Neural cell (in vitro differentiated cells): ENCODE measurements around the gene IFRD1. TPM values are rescaled to one million over a fixed set of nuclear protein-coding genes. Genes with fewer than 3 reads are reported as not detected.

Experiments used
- H2AFZ ChIP-seq: fragments of 200-600, 300-800 bp; sonication (generic), shearing (Covaris generic); 2 replicates; pipeline ENCODE4 v1.6.0; 2014; ENCODE audit warnings: low read depth, mild to moderate bottlenecking, antibody characterized with exemption, low read length, moderate library complexity
- H3F3A ChIP-seq: fragments of 200-600 bp; shearing (Covaris generic); 2 replicates; pipeline ENCODE4 v1.6.1; 2016; ENCODE audit warnings: mild to moderate bottlenecking, moderate library complexity, mixed read lengths, antibody characterized with exemption, low read length; ENCODE audit not compliant: insufficient read depth, poor library complexity, severe bottlenecking
- H3K27ac ChIP-seq: fragments of 200-600, 300-800 bp; sonication (generic), shearing (Covaris generic); 2 replicates; pipeline ENCODE4 v1.5.1; 2014; ENCODE audit warnings: mild to moderate bottlenecking, low read length, moderate library complexity
- H3K27me3 ChIP-seq: fragments of 300-800, 200-600 bp; sonication (generic), shearing (Covaris generic); 2 replicates; pipeline ENCODE4 v1.6.0; 2014; ENCODE audit warnings: mild to moderate bottlenecking, low read depth, low read length, moderate library complexity; ENCODE audit not compliant: insufficient read depth
- H3K36me3 ChIP-seq: fragments of 300-800, 200-600 bp; sonication (generic), shearing (Covaris generic); 2 replicates; pipeline ENCODE4 v1.5.1; 2014; ENCODE audit warnings: mild to moderate bottlenecking, antibody characterized with exemption, low read length, moderate library complexity; ENCODE audit not compliant: insufficient read depth
- H3K4me2 ChIP-seq: fragments of 300-800, 200-600 bp; sonication (generic), shearing (Covaris generic); 2 replicates; pipeline ENCODE4 v1.6.0; 2014; ENCODE audit warnings: mild to moderate bottlenecking, low read length
- H3K4me3 ChIP-seq: fragments of 300-800, 200-600 bp; sonication (generic), shearing (Covaris generic); 2 replicates; pipeline ENCODE4 v1.5.1; 2014; ENCODE audit warnings: mild to moderate bottlenecking, low read length, moderate library complexity
- H3K79me2 ChIP-seq: fragments of 200-600 bp; shearing (Covaris generic); replicated peaks from 2 replicates; pipeline ENCODE4 v1.6.0; 2014; ENCODE audit warnings: mild to moderate bottlenecking, low read length, moderate library complexity; ENCODE audit not compliant: insufficient read depth
- H3K9ac ChIP-seq: fragments of 300-800, 200-600 bp; sonication (generic), shearing (Covaris generic); 2 replicates; pipeline ENCODE4 v1.6.1; 2016; ENCODE audit warnings: mild to moderate bottlenecking, low read length, mixed read lengths
- H3K9me2 ChIP-seq: fragments of 200-600 bp; shearing (Covaris generic); 2 replicates; pipeline ENCODE4 v1.6.1; 2016; ENCODE audit warnings: mild to moderate bottlenecking, low read length, mixed read lengths; ENCODE audit not compliant: insufficient read depth
- H3K9me3 ChIP-seq: fragments of 200-600, 300-800 bp; sonication (generic), shearing (Covaris generic); 2 replicates; pipeline ENCODE4 v1.6.1; 2016; ENCODE audit warnings: mild to moderate bottlenecking, mixed run types, low read length, moderate library complexity, mixed read lengths
- H4K20me1 ChIP-seq: fragments of 200-600 bp; shearing (Covaris generic); 2 replicates; pipeline ENCODE4 v1.6.1; 2016; ENCODE audit warnings: mild to moderate bottlenecking, mixed run types; ENCODE audit not compliant: insufficient read depth
- EP300 ChIP-seq: fragments of 450-650 bp; conservative IDR thresholded peaks from 2 replicates; pipeline ENCODE4 v1.6.1; 2014; ENCODE audit warnings: antibody characterized with exemption, mild to moderate bottlenecking, moderate library complexity; ENCODE audit not compliant: poor library complexity, severe bottlenecking
- EZH2 ChIP-seq: fragments of 200-600, 300-800 bp; shearing (Covaris generic), sonication (generic); IDR thresholded peaks from 2 replicates; pipeline ENCODE4 v1.6.1; 2014; ENCODE audit warnings: antibody characterized with exemption, low read length, borderline replicate concordance, mild to moderate bottlenecking; ENCODE audit not compliant: insufficient read depth, poor library complexity, severe bottlenecking
- MXI1 ChIP-seq: fragments of 450-650 bp; conservative IDR thresholded peaks from 2 replicates; pipeline ENCODE4 v1.6.1; 2014; ENCODE audit warnings: antibody characterized with exemption, mild to moderate bottlenecking; ENCODE audit not compliant: poor library complexity, severe bottlenecking
- POLR2AphosphoS5 ChIP-seq: IDR thresholded peaks from 2 replicates; pipeline ENCODE4 v1.6.1; 2012
- RAD21 ChIP-seq: fragments of 450-650 bp; conservative IDR thresholded peaks from 2 replicates; pipeline ENCODE4 v1.6.1; 2014; ENCODE audit warnings: antibody characterized with exemption, mild to moderate bottlenecking, moderate library complexity
- SMC3 ChIP-seq: fragments of 450-650 bp; conservative IDR thresholded peaks from 2 replicates; pipeline ENCODE4 v1.6.1; 2014; ENCODE audit warnings: antibody characterized with exemption, mild to moderate bottlenecking, moderate library complexity; ENCODE audit not compliant: poor library complexity
- TAF1 ChIP-seq: IDR thresholded peaks from 2 replicates; pipeline ENCODE4 v1.6.1; 2012; ENCODE audit warnings: low read depth
- polyA plus RNA-seq: library from polyadenylated mRNA; depleted of rRNA; stranded (reverse); fragments of >200 nt; gene quantifications from 2 replicates; pipeline ENCODE4 v1.2.3, GENCODE V29; 2014
- TF ChIP-seq, protein P1 (sequence below): IDR thresholded peaks from 2 replicates; pipeline ENCODE4 v1.6.1; 2012; ENCODE audit warnings: borderline replicate concordance
- TF ChIP-seq, protein P2 (sequence below): fragments of 450-650 bp; IDR thresholded peaks from 2 replicates; pipeline ENCODE4 v1.5.1; 2014; ENCODE audit warnings: antibody characterized with exemption, mild to moderate bottlenecking, moderate library complexity; ENCODE audit not compliant: poor library complexity, severe bottlenecking

Gene IFRD1
- polyA plus RNA-seq, 1 donor from 2014 or later: 270 TPM

DNA sequence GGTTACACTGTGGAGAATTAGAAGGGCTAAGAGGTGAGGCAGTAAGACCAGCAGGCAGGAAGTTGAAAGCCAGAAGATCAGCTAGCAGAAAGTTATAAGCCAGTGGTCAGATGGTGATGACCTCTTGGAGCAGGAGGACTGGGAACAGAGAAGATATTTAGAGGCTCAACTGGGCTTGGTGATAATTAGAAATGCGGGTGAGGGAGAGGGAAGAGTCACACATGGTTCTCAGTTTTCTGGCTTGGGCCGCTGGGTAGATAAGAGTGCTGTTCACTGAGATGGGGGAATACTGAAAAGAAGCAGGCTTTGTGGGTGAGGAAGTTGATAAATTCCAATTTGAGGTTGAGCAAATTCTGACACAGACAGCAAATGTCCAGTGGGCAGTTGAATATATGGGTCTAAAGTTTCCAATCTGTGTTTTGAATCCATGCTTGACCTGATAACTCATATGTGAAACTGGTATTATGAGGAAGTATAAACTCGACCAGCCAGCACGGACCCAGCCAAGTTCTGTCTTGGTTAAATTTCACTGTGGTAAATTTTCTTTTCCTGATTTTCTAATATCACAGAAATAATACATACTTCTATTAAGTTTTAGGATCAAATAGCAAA, 53.2 kb downstream of the IFRD1 start:
- Histone ChIP-seq H3K4me2 (no peak overlapping the region), H3K4me3 (no peak overlapping the region), H4K20me1 (no peaks in the 10 kb centered on the region), H2AFZ (no peak overlapping the region), H3K9me3 (no peaks in the 10 kb centered on the region), H3K9ac (no peak overlapping the region), H3K9me2 (no peaks in the 10 kb centered on the region), H3K27me3 (no peaks in the 10 kb centered on the region), H3K79me2 (no peaks in the 10 kb centered on the region), H3K36me3 (no peaks in the 10 kb centered on the region), H3K27ac (no peak overlapping the region), H3F3A (no peaks in the 10 kb centered on the region)
- no peak for TF ChIP-seq EP300
- no peak for TF ChIP-seq MXI1
- TF ChIP-seq, protein P1, sequence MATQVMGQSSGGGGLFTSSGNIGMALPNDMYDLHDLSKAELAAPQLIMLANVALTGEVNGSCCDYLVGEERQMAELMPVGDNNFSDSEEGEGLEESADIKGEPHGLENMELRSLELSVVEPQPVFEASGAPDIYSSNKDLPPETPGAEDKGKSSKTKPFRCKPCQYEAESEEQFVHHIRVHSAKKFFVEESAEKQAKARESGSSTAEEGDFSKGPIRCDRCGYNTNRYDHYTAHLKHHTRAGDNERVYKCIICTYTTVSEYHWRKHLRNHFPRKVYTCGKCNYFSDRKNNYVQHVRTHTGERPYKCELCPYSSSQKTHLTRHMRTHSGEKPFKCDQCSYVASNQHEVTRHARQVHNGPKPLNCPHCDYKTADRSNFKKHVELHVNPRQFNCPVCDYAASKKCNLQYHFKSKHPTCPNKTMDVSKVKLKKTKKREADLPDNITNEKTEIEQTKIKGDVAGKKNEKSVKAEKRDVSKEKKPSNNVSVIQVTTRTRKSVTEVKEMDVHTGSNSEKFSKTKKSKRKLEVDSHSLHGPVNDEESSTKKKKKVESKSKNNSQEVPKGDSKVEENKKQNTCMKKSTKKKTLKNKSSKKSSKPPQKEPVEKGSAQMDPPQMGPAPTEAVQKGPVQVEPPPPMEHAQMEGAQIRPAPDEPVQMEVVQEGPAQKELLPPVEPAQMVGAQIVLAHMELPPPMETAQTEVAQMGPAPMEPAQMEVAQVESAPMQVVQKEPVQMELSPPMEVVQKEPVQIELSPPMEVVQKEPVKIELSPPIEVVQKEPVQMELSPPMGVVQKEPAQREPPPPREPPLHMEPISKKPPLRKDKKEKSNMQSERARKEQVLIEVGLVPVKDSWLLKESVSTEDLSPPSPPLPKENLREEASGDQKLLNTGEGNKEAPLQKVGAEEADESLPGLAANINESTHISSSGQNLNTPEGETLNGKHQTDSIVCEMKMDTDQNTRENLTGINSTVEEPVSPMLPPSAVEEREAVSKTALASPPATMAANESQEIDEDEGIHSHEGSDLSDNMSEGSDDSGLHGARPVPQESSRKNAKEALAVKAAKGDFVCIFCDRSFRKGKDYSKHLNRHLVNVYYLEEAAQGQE: no peak

DNA sequence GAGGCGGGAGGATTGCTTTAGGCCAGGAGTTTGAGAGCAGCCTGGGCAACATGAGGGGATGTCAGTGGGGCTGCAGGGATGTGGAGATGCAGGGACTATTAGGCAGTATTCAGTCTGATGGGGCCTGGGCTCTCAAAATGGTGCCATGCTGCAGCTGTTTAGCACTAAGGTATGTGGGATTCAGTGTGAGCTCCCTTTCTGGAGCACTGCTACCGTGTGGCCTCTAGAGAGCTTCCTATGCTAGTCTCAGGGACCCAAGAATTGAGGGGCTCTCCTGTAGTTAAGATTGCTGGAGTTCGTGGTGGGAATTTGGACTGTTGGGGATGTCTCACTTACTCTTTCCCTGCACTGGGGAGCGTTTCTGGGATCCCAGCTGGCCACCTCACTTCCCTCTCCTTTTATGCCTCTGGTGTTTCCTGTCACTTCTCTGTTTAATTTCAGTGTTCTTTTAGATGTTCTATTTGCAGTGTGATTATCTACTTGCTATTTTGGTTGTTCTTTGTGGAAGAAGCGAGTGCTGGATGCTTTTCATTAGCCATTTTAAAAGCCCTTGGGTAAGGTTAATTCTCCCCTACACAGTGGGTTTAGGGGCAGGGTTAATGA, 53.9 kb downstream of the IFRD1 start:
- no peaks in the 10 kb centered on the region for H4K20me1 ChIP-seq
- no peak overlapping the region for H3K4me3 ChIP-seq
- H2AFZ ChIP-seq: no peak overlapping the region
- no peak overlapping the region for H3K27ac ChIP-seq
- no peak overlapping the region for H3K4me2 ChIP-seq
- H3K9me3 ChIP-seq: no peaks in the 10 kb centered on the region
- no peaks in the 10 kb centered on the region for H3K9me2 ChIP-seq
- no peaks in the 10 kb centered on the region for H3F3A ChIP-seq
- no peak overlapping the region for H3K9ac ChIP-seq
- H3K79me2 ChIP-seq: no peaks in the 10 kb centered on the region
- no peaks in the 10 kb centered on the region for H3K27me3 ChIP-seq
- TF ChIP-seq EP300: no peak
- TF ChIP-seq, protein P2, sequence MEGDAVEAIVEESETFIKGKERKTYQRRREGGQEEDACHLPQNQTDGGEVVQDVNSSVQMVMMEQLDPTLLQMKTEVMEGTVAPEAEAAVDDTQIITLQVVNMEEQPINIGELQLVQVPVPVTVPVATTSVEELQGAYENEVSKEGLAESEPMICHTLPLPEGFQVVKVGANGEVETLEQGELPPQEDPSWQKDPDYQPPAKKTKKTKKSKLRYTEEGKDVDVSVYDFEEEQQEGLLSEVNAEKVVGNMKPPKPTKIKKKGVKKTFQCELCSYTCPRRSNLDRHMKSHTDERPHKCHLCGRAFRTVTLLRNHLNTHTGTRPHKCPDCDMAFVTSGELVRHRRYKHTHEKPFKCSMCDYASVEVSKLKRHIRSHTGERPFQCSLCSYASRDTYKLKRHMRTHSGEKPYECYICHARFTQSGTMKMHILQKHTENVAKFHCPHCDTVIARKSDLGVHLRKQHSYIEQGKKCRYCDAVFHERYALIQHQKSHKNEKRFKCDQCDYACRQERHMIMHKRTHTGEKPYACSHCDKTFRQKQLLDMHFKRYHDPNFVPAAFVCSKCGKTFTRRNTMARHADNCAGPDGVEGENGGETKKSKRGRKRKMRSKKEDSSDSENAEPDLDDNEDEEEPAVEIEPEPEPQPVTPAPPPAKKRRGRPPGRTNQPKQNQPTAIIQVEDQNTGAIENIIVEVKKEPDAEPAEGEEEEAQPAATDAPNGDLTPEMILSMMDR: no peak
- TF ChIP-seq SMC3: no peak
- no peak for TF ChIP-seq EZH2
- no peak for TF ChIP-seq MXI1
- TF ChIP-seq RAD21: no peak
- TF ChIP-seq, protein P1: no peak
- TF ChIP-seq TAF1: no peak
- no peak for TF ChIP-seq POLR2AphosphoS5
- no peaks in the 10 kb centered on the region for H3K36me3 ChIP-seq
